K562 (cell line): Measurements from ENCODE around the gene IGF1R. TPM values are rescaled to one million over a fixed set of nuclear protein-coding genes. Genes with fewer than 3 reads are reported as not detected.

Experiments
- ATAC-seq: fragments of 200-7000 bp; cut with Tn5 transposase; 3 replicates; pipeline ENCODE4 v1.9.1; 2020; ENCODE audit warnings: moderate library complexity
- BruUV-seq: library from RNA; stranded (reverse); fragments of 400-500 nt; replicated peaks from 2 replicates; lab custom pipeline; 2021; lab: Mats Ljungman, UMichigan
- CTCF ChIA-PET: fragments of 300-600 bp; formaldehyde crosslinking; extraction: SDS; loops from one replicate; lab custom pipeline; 2021; ENCODE audit warnings: low intra/inter-chr PET ratio; lab: Yijun Ruan, JAX
- POLR2A ChIA-PET: fragments of 300-600, 350-650 bp; sonication (Branson Sonifier 250); formaldehyde crosslinking; extraction: SDS; loops from one replicate; lab custom pipeline; 2021; ENCODE audit warnings: antibody characterized with exemption, inconsistent platforms; lab: Yijun Ruan, JAX
- DNase-seq, 4 experiments: peaks; one replicate each; pipeline versions ENCODE4 v3.0.0 to v3.0.0-alpha.2; 2011 to 2018; ENCODE audit warnings: low spot score in 3 of 4, mixed read lengths in 3 of 4; ENCODE audit errors: extremely low read depth in 1 of 4
- FAIRE-seq: peaks from 2 replicates; lab custom pipeline; 2011; peaks lifted over from hg19 to GRCh38; lab: Jason Lieb, UNC
- H2AFZ ChIP-seq: 2 replicates; pipeline ENCODE4 v1.6.0; 2011; ENCODE audit warnings: low read depth, low read length, control low read depth, inconsistent platforms
- H3K27ac ChIP-seq: fragments of 200-600 bp; 3 replicates; pipeline ENCODE4 v1.8.0; 2011; ENCODE audit warnings: low read depth, mild to moderate bottlenecking, control low read depth, inconsistent platforms, low read length, moderate library complexity, mixed read lengths; ENCODE audit errors: extremely low read depth
- H3K27me3 ChIP-seq, 2 experiments: fragments of 300-600 bp in 1 of 2; 2 replicates in 1 of 2; 3 replicates in 1 of 2; pipeline versions ENCODE4 v1.6.0 to v1.8.0; 2011; ENCODE audit warnings: inconsistent platforms in 2 of 2, low read length in 2 of 2, mild to moderate bottlenecking in 1 of 2, mixed read lengths in 1 of 2, moderate library complexity in 1 of 2; ENCODE audit not compliant: control insufficient read depth in 2 of 2, insufficient read depth in 2 of 2
- H3K36me3 ChIP-seq: fragments of 300-600 bp; 3 replicates; pipeline ENCODE4 v1.8.0; 2011; ENCODE audit warnings: mild to moderate bottlenecking, low read length, inconsistent platforms; ENCODE audit not compliant: control insufficient read depth, insufficient read depth
- H3K4me1 ChIP-seq, 2 experiments: fragments of 200-600 bp in 1 of 2; replicated peaks in 1 of 2; 2 replicates in 1 of 2; 3 replicates in 1 of 2; pipeline versions ENCODE4 v1.5.1 to v1.8.0; 2011; ENCODE audit warnings: inconsistent platforms in 2 of 2, low read length in 2 of 2, mild to moderate bottlenecking in 1 of 2, mixed read lengths in 1 of 2, moderate library complexity in 1 of 2; ENCODE audit not compliant: control insufficient read depth in 2 of 2, insufficient read depth in 2 of 2
- H3K4me2 ChIP-seq: 2 replicates; pipeline ENCODE4 v1.6.1; 2011; ENCODE audit warnings: low read length, control low read depth, inconsistent platforms, mixed read lengths; ENCODE audit not compliant: insufficient read depth
- H3K4me3 ChIP-seq: fragments of 200-600 bp; sonication (generic), shearing (Covaris generic); 2 replicates; pipeline ENCODE4 v1.5.1; 2016; ENCODE audit warnings: control low read depth, inconsistent platforms
- H3K79me2 ChIP-seq: fragments of 200-600 bp; 3 replicates; pipeline ENCODE4 v1.8.0; 2011; ENCODE audit warnings: low read length, inconsistent platforms; ENCODE audit not compliant: control insufficient read depth, insufficient read depth
- H3K9ac ChIP-seq, 2 experiments: 2 replicates each; pipeline versions ENCODE4 v1.6.0 to v1.6.1; 2011; ENCODE audit warnings: low read depth in 2 of 2, low read length in 2 of 2, control low read depth in 1 of 2, inconsistent platforms in 1 of 2, mild to moderate bottlenecking in 1 of 2, mixed read lengths in 1 of 2; ENCODE audit not compliant: insufficient read depth in 1 of 2
- H3K9me1 ChIP-seq: one replicate; pipeline ENCODE4 v1.6.0; 2011; ENCODE audit warnings: inconsistent platforms, mild to moderate bottlenecking, low read length, moderate library complexity; ENCODE audit not compliant: control insufficient read depth, insufficient read depth
- H3K9me3 ChIP-seq: replicated peaks from 2 replicates; pipeline ENCODE4 v1.5.1; 2011; ENCODE audit warnings: low read depth, low read length, inconsistent platforms; ENCODE audit not compliant: control insufficient read depth, insufficient read depth
- H4K20me1 ChIP-seq: replicated peaks from 2 replicates; pipeline ENCODE4 v1.6.1; 2011; ENCODE audit warnings: low read length, inconsistent platforms, mixed read lengths; ENCODE audit not compliant: control insufficient read depth, insufficient read depth
- C11orf30 ChIP-seq: fragments of 450-650 bp; IDR thresholded peaks from 2 replicates; pipeline ENCODE4 v1.6.1; 2016; ENCODE audit warnings: low read depth, mild to moderate bottlenecking
- CHD4 ChIP-seq: fragments of 200-600 bp; sonication (generic); IDR thresholded peaks from 3 replicates; pipeline ENCODE4 v1.6.1; 2012; ENCODE audit warnings: low read depth, mild to moderate bottlenecking, mixed read lengths, low read length, inconsistent platforms; ENCODE audit not compliant: insufficient read depth, insufficient replicate concordance, poor library complexity, severe bottlenecking
- FUS ChIP-seq: fragments of 200-400 bp; formaldehyde crosslinking; optimal IDR thresholded peaks from 2 replicates; pipeline ENCODE3; 2017; ENCODE audit warnings: low read depth, low read length
- HDAC3 ChIP-seq: fragments of 450-650 bp; IDR thresholded peaks from 2 replicates; pipeline ENCODE4 v1.6.1; 2018; ENCODE audit warnings: borderline replicate concordance, mild to moderate bottlenecking, moderate library complexity; ENCODE audit not compliant: partially characterized antibody
- HDAC6 ChIP-seq: IDR thresholded peaks from 2 replicates; pipeline ENCODE4 v1.6.1; 2012; ENCODE audit warnings: low read depth, mild to moderate bottlenecking, control low read depth, inconsistent platforms, low read length, moderate library complexity
- HLTF ChIP-seq: fragments of 450-650 bp; IDR thresholded peaks from 2 replicates; pipeline ENCODE4 v1.6.1; 2016
- NBN ChIP-seq: fragments of 450-650 bp; IDR thresholded peaks from 2 replicates; pipeline ENCODE4 v1.6.1; 2016; ENCODE audit warnings: low read depth, mild to moderate bottlenecking
- NCOA1 ChIP-seq: fragments of 450-650 bp; IDR thresholded peaks from 2 replicates; pipeline ENCODE4 v1.6.1; 2016; ENCODE audit warnings: low read depth
- NFE2L1 ChIP-seq: fragments of 450-650 bp; IDR thresholded peaks from 2 replicates; pipeline ENCODE4 v1.6.1; 2016; ENCODE audit warnings: missing genetic modification characterization, low read depth, mild to moderate bottlenecking, missing compliant biosample characterization, moderate library complexity, borderline replicate concordance
- NFIC ChIP-seq: fragments of 450-650 bp; IDR thresholded peaks from 2 replicates; pipeline ENCODE4 v1.6.1; 2017; ENCODE audit warnings: mild to moderate bottlenecking, inconsistent platforms
- SMARCE1 ChIP-seq: fragments of 450-650 bp; IDR thresholded peaks from 2 replicates; pipeline ENCODE4 v1.7.1; 2016; ENCODE audit warnings: mild to moderate bottlenecking
- YY1 ChIP-seq, 3 experiments: IDR thresholded peaks; 2 replicates each; pipeline ENCODE4 v1.6.1; 2011; ENCODE audit warnings: low read length in 2 of 3, mild to moderate bottlenecking in 2 of 3, moderate library complexity in 2 of 3, borderline replicate concordance in 1 of 3, control low read depth in 1 of 3, low read depth in 1 of 3; ENCODE audit not compliant: insufficient read depth in 3 of 3, insufficient replicate concordance in 2 of 3, control insufficient read depth in 1 of 3, insufficient read length in 1 of 3; ENCODE audit errors: extremely low read depth in 1 of 3
- ZFP1 ChIP-seq: fragments of 450-650 bp; formaldehyde crosslinking; IDR thresholded peaks from 2 replicates; pipeline ENCODE4 v1.4.0; 2020; ENCODE audit warnings: mild to moderate bottlenecking, mixed read lengths
- ZNF707 ChIP-seq: fragments of 250-450 bp; sonication (Bioruptor Pico); conservative IDR thresholded peaks from 2 replicates; pipeline ENCODE4 v1.8.0; 2022; ENCODE audit warnings: inconsistent platforms, mild to moderate bottlenecking, moderate library complexity
- WGBS: fragments of 100-300 bp; shearing (Covaris generic); methylation state at CpG from one replicate; pipeline ENCODE4 v1.1.6; 2016; ENCODE audit warnings: low coverage, mixed read lengths; ENCODE audit not compliant: insufficient coverage; ENCODE audit errors: missing lambda C conversion rate; 5-methylcytosine and 5-hydroxymethylcytosine counted together
- in situ Hi-C: fragments of 300-500 bp; cut with MboI; formaldehyde crosslinking; loops from 4 replicates; pipeline ENCODE4 v1.15.0; 2018; ENCODE audit warnings: inconsistent platforms, mixed read lengths
- intact Hi-C: fragments of 100-400 bp; cut with micrococcal nuclease; formaldehyde crosslinking; loops from 2 replicates; pipeline ENCODE4 v1.14.2; 2022
- polyA plus RNA-seq, 8 experiments: library from polyadenylated mRNA; depleted of rRNA in 4 of 8; stranded (reverse) in 5 of 8; unstranded in 3 of 8; fragments of >200 nt; fragmentation: Nextera tagmentation in 2 of 8; fragmentation: Illumina TruSeq in 1 of 8; extraction: Ambion mirVana in 2 of 8; extraction: Trizol in 1 of 8; gene quantifications; 2 replicates each; pipeline versions ENCODE4 v1.2.1 to v1.2.3, GENCODE V29; 2011 to 2014; ENCODE audit warnings: inconsistent platforms in 1 of 8, missing spikeins in 1 of 8
- total RNA-seq, 7 experiments: library from RNA; depleted of rRNA in 6 of 7; stranded (reverse); fragments of >200 nt in 6 of 7; fragmentation: Illumina TruSeq in 2 of 7; extraction: Trizol in 2 of 7; gene quantifications; 2 replicates each; pipeline versions ENCODE4 v1.2.1 to v1.2.3, GENCODE V29; 2011 to 2021; ENCODE audit warnings: low replicate concordance in 1 of 7
- TF ChIP-seq, protein P1 (sequence below): fragments of 450-650 bp; IDR thresholded peaks from 2 replicates; pipeline ENCODE4 v1.7.1; 2018; ENCODE audit warnings: mild to moderate bottlenecking, low read depth; ENCODE audit not compliant: partially characterized antibody
- TF ChIP-seq, protein P2 (sequence below): sonication (generic); formaldehyde crosslinking; IDR thresholded peaks from 2 replicates; pipeline ENCODE4 v1.8.0; 2022; ENCODE audit warnings: missing genetic modification reagents, mild to moderate bottlenecking, moderate library complexity, borderline replicate concordance
- TF ChIP-seq, protein P3 (sequence below): sonication (generic); formaldehyde crosslinking; IDR thresholded peaks from 2 replicates; pipeline ENCODE4 v1.8.1; 2023; ENCODE audit warnings: mild to moderate bottlenecking, missing genetic modification reagents

IGF1R gene
- total and polyA plus RNA-seq, 9 of the 15 experiments (the other 6 are each of a cell fraction or from before 2014, with no cell fraction given) = 0.35 to 8.0 (median 1.6) TPM

DNA sequence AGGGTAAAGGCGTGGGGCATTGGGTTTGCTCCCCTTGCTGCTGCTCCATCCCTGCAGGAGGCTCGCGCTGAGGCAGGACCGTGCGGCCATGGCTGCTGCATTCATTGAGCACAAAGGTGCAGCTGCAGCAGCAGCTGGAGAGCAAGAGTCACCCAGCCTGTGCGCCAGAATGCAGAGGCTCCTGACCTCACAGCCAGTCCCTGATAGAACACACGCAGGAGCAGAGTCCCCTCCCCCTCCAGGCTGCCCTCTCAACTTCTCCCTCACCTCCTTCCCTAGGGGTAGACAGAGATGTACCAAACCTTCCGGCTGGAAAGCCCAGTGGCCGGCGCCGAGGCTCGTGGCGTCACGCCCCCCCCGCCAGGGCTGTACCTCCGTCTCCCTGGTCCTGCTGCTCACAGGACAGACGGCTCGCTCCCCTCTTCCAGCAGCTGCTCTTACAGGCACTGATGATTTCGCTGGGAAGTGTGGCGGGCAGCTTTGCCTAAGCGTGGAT lies 312.3 kb downstream of the IGF1R start:
- ChIA-PET CTCF (no interaction called here), POLR2A (no interaction called here)
- Histone ChIP-seq H3K9me3 (no peaks in the 10 kb centered on the region), H3K79me2 (no peaks in the 10 kb centered on the region), H3K36me3 (no peaks in the 10 kb centered on the region), H2AFZ (no peak overlapping the region), H3K4me1 (peaks cover 0 to 7% of the 10 kb centered on the region in 2 experiments; a peak in 2 of 5 replicates), H3K9ac (no peak overlapping the region), H3K27ac (no peak overlapping the region), H3K4me3 (no peak overlapping the region), H3K4me2 (no peak overlapping the region), H3K9me1 (no peaks in the 10 kb centered on the region), H4K20me1 (no peaks in the 10 kb centered on the region; the same call in 1 of the 2 replicates), H3K27me3 (peaks cover 35 to 59% of the 10 kb centered on the region in 2 experiments)
- FAIRE-seq (no peak), ATAC-seq (no peak), DNase-seq (no peak)
- in situ Hi-C loops (no loop called here), intact Hi-C loops (no loop called here)
- no TSS peak for BruUV-seq
- 0% methylated on average over 11 of the region's 21 CpGs for WGBS
- TF ChIP-seq C11orf30 (no peak), HDAC3 (no peak), YY1 (IDR thresholded peaks at IDR 0.05; ENCODE audit: borderline replicate concordance in 1 of 3, control insufficient read depth in 1 of 3, extremely low read depth in 1 of 3, insufficient read depth in 3 of 3, insufficient read length in 1 of 3, insufficient replicate concordance in 2 of 3, low read depth in 1 of 3, low read length in 2 of 3) (no peak), ZNF707 (CRISPR knock-in tag) (no peak), ZFP1 (CRISPR knock-in tag) (no peak), HLTF (no peak), NFE2L1 (no peak), NBN (no peak), CHD4 (no peak), NCOA1 (no peak), HDAC6 (no peak), SMARCE1 (no peak), NFIC (no peak), FUS (no peak)
- TF ChIP-seq, protein P1, sequence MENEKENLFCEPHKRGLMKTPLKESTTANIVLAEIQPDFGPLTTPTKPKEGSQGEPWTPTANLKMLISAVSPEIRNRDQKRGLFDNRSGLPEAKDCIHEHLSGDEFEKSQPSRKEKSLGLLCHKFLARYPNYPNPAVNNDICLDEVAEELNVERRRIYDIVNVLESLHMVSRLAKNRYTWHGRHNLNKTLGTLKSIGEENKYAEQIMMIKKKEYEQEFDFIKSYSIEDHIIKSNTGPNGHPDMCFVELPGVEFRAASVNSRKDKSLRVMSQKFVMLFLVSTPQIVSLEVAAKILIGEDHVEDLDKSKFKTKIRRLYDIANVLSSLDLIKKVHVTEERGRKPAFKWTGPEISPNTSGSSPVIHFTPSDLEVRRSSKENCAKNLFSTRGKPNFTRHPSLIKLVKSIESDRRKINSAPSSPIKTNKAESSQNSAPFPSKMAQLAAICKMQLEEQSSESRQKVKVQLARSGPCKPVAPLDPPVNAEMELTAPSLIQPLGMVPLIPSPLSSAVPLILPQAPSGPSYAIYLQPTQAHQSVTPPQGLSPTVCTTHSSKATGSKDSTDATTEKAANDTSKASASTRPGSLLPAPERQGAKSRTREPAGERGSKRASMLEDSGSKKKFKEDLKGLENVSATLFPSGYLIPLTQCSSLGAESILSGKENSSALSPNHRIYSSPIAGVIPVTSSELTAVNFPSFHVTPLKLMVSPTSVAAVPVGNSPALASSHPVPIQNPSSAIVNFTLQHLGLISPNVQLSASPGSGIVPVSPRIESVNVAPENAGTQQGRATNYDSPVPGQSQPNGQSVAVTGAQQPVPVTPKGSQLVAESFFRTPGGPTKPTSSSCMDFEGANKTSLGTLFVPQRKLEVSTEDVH = no peak
- TF ChIP-seq, protein P2, sequence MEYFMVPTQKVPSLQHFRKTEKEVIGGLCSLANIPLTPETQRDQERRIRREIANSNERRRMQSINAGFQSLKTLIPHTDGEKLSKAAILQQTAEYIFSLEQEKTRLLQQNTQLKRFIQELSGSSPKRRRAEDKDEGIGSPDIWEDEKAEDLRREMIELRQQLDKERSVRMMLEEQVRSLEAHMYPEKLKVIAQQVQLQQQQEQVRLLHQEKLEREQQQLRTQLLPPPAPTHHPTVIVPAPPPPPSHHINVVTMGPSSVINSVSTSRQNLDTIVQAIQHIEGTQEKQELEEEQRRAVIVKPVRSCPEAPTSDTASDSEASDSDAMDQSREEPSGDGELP (CRISPR knock-in tag) = no peak
- TF ChIP-seq, protein P3, sequence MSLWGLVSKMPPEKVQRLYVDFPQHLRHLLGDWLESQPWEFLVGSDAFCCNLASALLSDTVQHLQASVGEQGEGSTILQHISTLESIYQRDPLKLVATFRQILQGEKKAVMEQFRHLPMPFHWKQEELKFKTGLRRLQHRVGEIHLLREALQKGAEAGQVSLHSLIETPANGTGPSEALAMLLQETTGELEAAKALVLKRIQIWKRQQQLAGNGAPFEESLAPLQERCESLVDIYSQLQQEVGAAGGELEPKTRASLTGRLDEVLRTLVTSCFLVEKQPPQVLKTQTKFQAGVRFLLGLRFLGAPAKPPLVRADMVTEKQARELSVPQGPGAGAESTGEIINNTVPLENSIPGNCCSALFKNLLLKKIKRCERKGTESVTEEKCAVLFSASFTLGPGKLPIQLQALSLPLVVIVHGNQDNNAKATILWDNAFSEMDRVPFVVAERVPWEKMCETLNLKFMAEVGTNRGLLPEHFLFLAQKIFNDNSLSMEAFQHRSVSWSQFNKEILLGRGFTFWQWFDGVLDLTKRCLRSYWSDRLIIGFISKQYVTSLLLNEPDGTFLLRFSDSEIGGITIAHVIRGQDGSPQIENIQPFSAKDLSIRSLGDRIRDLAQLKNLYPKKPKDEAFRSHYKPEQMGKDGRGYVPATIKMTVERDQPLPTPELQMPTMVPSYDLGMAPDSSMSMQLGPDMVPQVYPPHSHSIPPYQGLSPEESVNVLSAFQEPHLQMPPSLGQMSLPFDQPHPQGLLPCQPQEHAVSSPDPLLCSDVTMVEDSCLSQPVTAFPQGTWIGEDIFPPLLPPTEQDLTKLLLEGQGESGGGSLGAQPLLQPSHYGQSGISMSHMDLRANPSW = no peak
